GM12872 (cell line): ENCODE results near the gene CACNB2.

Experiments
- CTCF ChIP-seq: IDR thresholded peaks from 3 replicates; pipeline ENCODE4 v1.5.1; 2011; ENCODE audit warnings: low read depth, mild to moderate bottlenecking, low read length, moderate library complexity; ENCODE audit not compliant: insufficient read depth

Gene CACNB2

DNA sequence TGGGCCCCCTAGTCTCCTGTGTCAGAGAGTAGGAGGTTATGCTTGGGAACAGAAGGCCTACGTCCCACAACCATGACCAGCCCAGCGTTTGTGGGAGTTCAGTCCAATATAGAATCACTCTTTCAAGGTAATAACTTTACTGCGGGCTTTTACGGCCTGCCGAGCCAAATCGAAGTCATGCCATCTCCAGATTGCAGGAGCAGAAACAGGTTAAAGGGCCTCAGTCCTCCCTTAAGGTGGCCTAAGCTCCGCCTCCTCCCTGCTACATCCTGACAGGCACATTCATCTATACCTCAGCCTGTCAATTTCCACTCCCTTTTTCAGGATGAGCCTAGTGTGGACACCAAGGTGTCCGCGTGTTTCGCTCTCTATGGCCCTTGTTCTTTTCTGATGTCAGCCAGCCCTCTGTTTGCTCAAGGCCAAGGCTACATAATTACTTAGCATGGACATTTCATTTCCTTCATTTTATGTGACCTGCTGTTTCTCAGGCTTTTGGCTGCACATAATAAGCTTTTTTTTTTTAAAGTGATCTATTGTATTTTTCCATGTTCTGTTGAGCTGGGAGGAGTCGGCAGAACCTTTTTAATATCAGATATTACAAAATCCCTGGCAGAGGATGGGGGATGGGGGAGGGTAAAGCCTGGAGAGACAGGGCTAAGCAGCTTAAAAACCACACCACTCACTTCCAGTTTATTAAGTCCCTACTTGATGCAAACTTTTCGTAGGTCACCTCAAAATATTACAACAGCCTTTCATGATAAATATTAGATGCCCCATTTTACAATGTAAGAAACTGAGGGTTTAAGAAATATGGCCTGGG lies 84.6 kb downstream of the CACNB2 start:
- no peak for TF ChIP-seq CTCF

DNA sequence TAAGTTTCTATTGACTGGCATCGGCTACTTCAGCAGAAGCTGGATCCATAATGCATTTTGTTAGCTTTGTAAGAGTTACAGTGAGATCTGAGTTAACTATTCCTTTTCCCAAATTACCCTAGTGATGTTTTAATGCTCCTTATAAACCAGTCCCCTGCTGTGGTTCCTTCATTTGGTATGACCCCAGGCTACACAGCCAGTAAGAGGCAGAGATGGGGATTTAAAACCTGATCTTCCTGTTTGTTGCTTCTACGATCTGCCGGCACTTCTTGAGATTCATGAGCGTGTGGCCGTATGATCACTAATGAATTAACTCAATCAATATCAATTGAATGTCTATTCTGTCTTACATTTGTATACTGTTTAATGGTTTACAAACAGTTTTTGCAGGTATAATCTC lies 86.1 kb downstream of the CACNB2 start:
- no peak for TF ChIP-seq CTCF

GRCh38 chr10:18229826-18230225 lies 89.6 kb downstream of the CACNB2 start:
- TF ChIP-seq CTCF = no peak

DNA sequence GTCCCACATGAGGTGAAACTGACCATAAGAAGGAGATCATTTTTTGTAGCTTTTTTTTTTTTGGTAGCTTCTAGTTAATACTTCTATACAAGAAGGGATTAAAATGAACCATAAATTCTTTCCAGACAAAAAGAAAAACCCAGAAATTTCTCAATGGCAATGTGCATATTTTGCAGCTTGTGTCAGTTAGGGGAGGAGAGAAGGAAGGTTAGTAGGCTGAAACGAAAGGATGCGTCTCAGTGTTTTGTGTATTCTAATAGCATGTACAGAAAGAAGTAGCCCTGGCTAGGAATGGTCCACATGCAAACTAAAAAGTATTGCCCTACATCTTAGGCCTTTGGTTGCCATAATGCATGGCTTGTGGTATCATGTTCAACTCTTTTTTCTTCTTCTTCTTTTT lies 90.6 kb downstream of the CACNB2 start:
- no peak for TF ChIP-seq CTCF

GRCh38 chr10:18231480-18231879 lies 91.3 kb downstream of the CACNB2 start:
- no peak for TF ChIP-seq CTCF

DNA sequence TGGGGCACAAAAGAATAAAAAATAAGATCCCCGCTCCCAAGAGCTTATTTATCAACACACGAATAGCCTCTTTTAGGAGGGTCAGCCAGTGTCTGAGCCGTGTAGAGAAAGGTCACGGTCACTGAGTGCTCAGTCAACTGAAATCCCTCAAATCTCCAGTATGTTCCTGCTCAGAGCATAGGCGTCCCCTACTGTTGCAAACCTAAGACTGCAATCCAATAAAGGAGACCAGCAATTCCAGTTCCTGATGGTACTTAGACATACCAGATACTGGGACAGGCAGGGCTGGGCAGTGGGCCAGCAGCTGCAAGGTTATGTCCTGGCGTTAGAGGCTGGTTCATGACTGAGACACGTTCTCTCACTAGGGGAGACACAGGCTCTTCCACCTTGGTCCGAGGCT lies 93.6 kb downstream of the CACNB2 start:
- TF ChIP-seq CTCF = no peak; the same call in 2 of the 3 replicates

GRCh38 chr10:18235477-18235876 lies 95.3 kb downstream of the CACNB2 start:
- no peak for TF ChIP-seq CTCF

DNA sequence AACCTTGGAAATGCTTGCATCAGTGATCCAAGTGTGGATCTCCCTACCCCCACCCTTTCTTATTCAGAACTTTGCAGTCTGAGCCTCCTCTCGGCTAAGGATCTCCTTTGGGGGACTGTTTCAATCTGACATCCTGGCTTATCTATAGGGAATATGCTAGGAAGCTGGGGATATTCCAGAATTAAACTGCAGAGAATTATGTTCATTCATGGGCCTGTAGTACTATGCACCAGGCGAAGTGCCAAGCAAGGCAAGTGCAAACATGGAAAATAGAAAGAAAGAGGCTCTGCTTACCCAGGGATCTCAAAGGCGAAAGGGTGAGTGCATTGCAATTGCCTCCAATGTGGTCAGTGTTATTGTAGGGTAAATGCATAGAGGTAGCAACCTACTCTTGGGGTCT lies 96.5 kb downstream of the CACNB2 start:
- no peak for TF ChIP-seq CTCF
